Measurements from ENCODE around the gene BOLA1. TPM values are rescaled to one million over a fixed set of nuclear protein-coding genes. Genes with fewer than 3 reads are reported as not detected.
A peak's percentile ranks its signal among the peaks of the same experiment; 100 is the strongest.

The BOLA1 gene
- total and polyA plus RNA-seq, 2 of the 13 experiments (the other 11 are each of a cell fraction or from before 2014, with no cell fraction given) = 3.2 to 4.2 TPM

GRCh38 chr1:149888247-149888998, 10.9 kb upstream of the BOLA1 start (continued):
- TF ChIP-seq TOPORS (CRISPR knock-in tag; IDR thresholded peaks at IDR 0.05) (no peak; the same call in 1 of the 2 replicates), HNRNPH1 (optimal IDR thresholded peaks at IDR 0.05; ENCODE audit: low read depth, low read length) (no peak), CERS6 (CRISPR knock-in tag; IDR thresholded peaks at IDR 0.05) (no peak), EP300 (IDR thresholded peaks at IDR 0.05; ENCODE audit: low read depth in 2 of 2, low read length in 2 of 2) (no peak), EP300 (CRISPR knock-in tag; IDR thresholded peaks at IDR 0.05; ENCODE audit: borderline replicate concordance) (no peak), ZNF709 (CRISPR knock-in tag; IDR thresholded peaks at IDR 0.05) (no peak), HMGXB3 (CRISPR knock-in tag; IDR thresholded peaks at IDR 0.05; ENCODE audit: borderline replicate concordance) (peak; percentile 26), KDM5B (CRISPR knock-in tag; IDR thresholded peaks at IDR 0.05; ENCODE audit: borderline replicate concordance) (no peak), ZNF382 (CRISPR knock-in tag; IDR thresholded peaks at IDR 0.05; ENCODE audit: borderline replicate concordance) (no peak), SCMH1 (CRISPR knock-in tag; IDR thresholded peaks at IDR 0.05; ENCODE audit: borderline replicate concordance) (no peak), ARID4A (CRISPR knock-in tag; IDR thresholded peaks at IDR 0.05; ENCODE audit: borderline replicate concordance) (no peak; the same call in 1 of the 2 replicates), ZNF160 (CRISPR knock-in tag; IDR thresholded peaks at IDR 0.05) (0 out of 2 replicates have a peak, but pooled peaks have one; percentile 30), MAX (IDR thresholded peaks at IDR 0.05) (peak; percentile 31; the same call in 1 of the 2 replicates), KAT2B (IDR thresholded peaks at IDR 0.05; ENCODE audit: borderline replicate concordance, low read depth, low read length) (no peak), SRSF4 (IDR thresholded peaks at IDR 0.05; ENCODE audit: low read depth, low read length, poor library complexity, severe bottlenecking) (no peak), HNF1B (CRISPR knock-in tag; IDR thresholded peaks at IDR 0.05) (peak; percentile 66; the same call in 1 of the 2 replicates), SP5 (CRISPR knock-in tag; IDR thresholded peaks at IDR 0.05; ENCODE audit: borderline replicate concordance, low read depth) (no peak)

Measured in HepG2 (cell line).